OCI-LY3 (cell line): ENCODE measurements around the gene TMEM125.

Experiments
- CTCF ChIP-seq: fragments of 200-600, 300-600 bp; sonication (generic); IDR thresholded peaks from 2 replicates; pipeline ENCODE4 v1.5.1; 2014; ENCODE audit warnings: antibody characterized with exemption, low read length, low read depth
- EZH2phosphoT487 ChIP-seq: fragments of 200-600 bp; shearing (Covaris generic); IDR thresholded peaks from 2 replicates; pipeline ENCODE4 v1.6.1; 2018; ENCODE audit warnings: antibody characterized with exemption, mixed run types, low read depth

- TF ChIP-seq CTCF (no peak), EZH2phosphoT487 (no peak)
These were observed 4.5 kb downstream of the TMEM125 start for GRCh38 chr1:43274125-43274803.
